ENCODE measurements around the gene PGAP6. TPM values are rescaled to one million over a fixed set of nuclear protein-coding genes. Genes with fewer than 3 reads are reported as not detected.

Gene PGAP6
- total and polyA plus RNA-seq, 2 of the 4 experiments (the other 2 are of a cell fraction), result 49.1 to 124 TPM

GRCh38 chr16:386641-387156 is 4.9 kb upstream of the PGAP6 start:
- DNase-seq (no peak), ATAC-seq (ENCODE audit: low read depth) (no peak)
- in situ Hi-C loops (cut with MboI; ENCODE audit: low sequenced_read_pairs), result no loop called here
- no peaks in the 10 kb centered on the region for H3K79me1 ChIP-seq (ENCODE audit: low read depth in 1 of 2, low read length in 2 of 2)
- H2AK5ac ChIP-seq (ENCODE audit: low read depth, low read length), result 0 out of 2 replicates have a peak overlapping the region, but pooled peaks have one; percentile 26
- H3K9me1 ChIP-seq (ENCODE audit: insufficient read depth, low read length), result 0 out of 2 replicates have a peak, but pooled peaks cover 3% of the 10 kb centered on the region
- no peak overlapping the region for H3K14ac ChIP-seq (replicated peaks; ENCODE audit: low read depth, low read length)
- no peak overlapping the region for H3K56ac ChIP-seq (ENCODE audit: extremely low read depth, insufficient read depth, low read length)
- H4K20me1 ChIP-seq (ENCODE audit: insufficient read depth, low read length), result no peaks in the 10 kb centered on the region
- no peak overlapping the region for H4K5ac ChIP-seq (ENCODE audit: low read depth, low read length)
- H2AK9ac ChIP-seq (replicated peaks; ENCODE audit: low read depth, low read length, poor library complexity), result no peak overlapping the region
- POLR2A ChIA-PET (ENCODE audit: unreplicated experiment), result no interaction called here
- H3K4me2 ChIP-seq (ENCODE audit: low read depth, low read length), result no peak overlapping the region
- no TSS peak for BruUV-seq (replicated peaks)
- H3K27ac ChIP-seq (ENCODE audit: insufficient read depth, low read length), result no peak overlapping the region
- no peak overlapping the region for H3K9ac ChIP-seq (ENCODE audit: low read depth, low read length)
- 61% methylated on average over 3 of the region's 19 CpGs; no CpG with 5 or more reads in 1 of the 2 experiments for WGBS, 2 experiments (ENCODE audit: extremely low coverage in 2 of 2, insufficient read length in 1 of 2)
- no peak for TF ChIP-seq MAZ (IDR thresholded peaks at IDR 0.05; ENCODE audit: borderline replicate concordance, low read depth, low read length)
- TF ChIP-seq RAD21 (IDR thresholded peaks at IDR 0.05; ENCODE audit: low read length), result no peak
- TF ChIP-seq ELK1 (IDR thresholded peaks at IDR 0.05; ENCODE audit: borderline replicate concordance, low read depth, low read length), result no peak
- TF ChIP-seq MXI1 (IDR thresholded peaks at IDR 0.05; ENCODE audit: borderline replicate concordance, low read depth, low read length), result no peak
- 0 out of 2 replicates have a peak, but pooled peaks have one; percentile 17 for TF ChIP-seq CTCF (conservative IDR thresholded peaks at IDR 0.05; ENCODE audit: low read depth, low read length)
- H2BK20ac ChIP-seq (ENCODE audit: low read depth, low read length), result no peak overlapping the region
- no peaks in the 10 kb centered on the region for H3K36me3 ChIP-seq (ENCODE audit: control insufficient read depth, insufficient read depth, low read length)
- H2BK120ac ChIP-seq (ENCODE audit: low read depth, low read length), result no peak overlapping the region
- H2BK15ac ChIP-seq (ENCODE audit: low read depth, low read length), result no peak overlapping the region
- H3K23ac ChIP-seq (ENCODE audit: low read depth, low read length), result no peak overlapping the region
- CTCF ChIA-PET, result interaction anchor here (0.6 to 0.7 kb wide), 2 partner anchors 13 to 256 kb away, joined by 3 to 5 read pairs; no protein-coding TSS in a partner anchor
- H3K4me1 ChIP-seq (ENCODE audit: control insufficient read depth, insufficient read depth, low read length), result peaks cover 5% of the 10 kb centered on the region; the same call in 1 of the 2 replicates
- H3K4ac ChIP-seq (ENCODE audit: low read depth, low read length), result no peak overlapping the region
- H3K9me3 ChIP-seq (ENCODE audit: control insufficient read depth, insufficient read depth, low read length), result no peaks in the 10 kb centered on the region
- intact Hi-C loops (cut with micrococcal nuclease), result no loop called here
- 0 out of 4 replicates have a peak overlapping the region, but pooled peaks of 1 of the 2 experiments have one; percentile 9 for H4K8ac ChIP-seq (ENCODE audit: low read depth in 2 of 2, low read length in 2 of 2)
- no peak overlapping the region for H4K91ac ChIP-seq (ENCODE audit: insufficient read depth, low read depth, low read length)
- H3K4me3 ChIP-seq (ENCODE audit: insufficient read depth, low read depth, low read length), result no peak overlapping the region
- H3K27me3 ChIP-seq (ENCODE audit: control insufficient read depth, insufficient read depth, low read length), result no peaks in the 10 kb centered on the region
- no peak overlapping the region for H2BK5ac ChIP-seq (ENCODE audit: low read depth, low read length, poor library complexity, severe bottlenecking)
- H2AFZ ChIP-seq (replicated peaks; ENCODE audit: low read length, poor library complexity), result no peak overlapping the region
- no peak overlapping the region for H3K18ac ChIP-seq (ENCODE audit: low read depth, low read length)
- dilution Hi-C loops (cut with HindIII; ENCODE audit: low sequenced_read_pairs, unreplicated experiment), result no loop called here
